MM.1S (cell line): ENCODE measurements around the gene RPS6KB1.

Source experiments
- DNase-seq: peaks from one replicate; pipeline ENCODE4 v3.0.0-alpha.2; 2015
- H2AFZ ChIP-seq: fragments of 300-600 bp; sonication (generic); 2 replicates; pipeline ENCODE4 v1.6.0; 2016; ENCODE audit warnings: antibody characterized with exemption, low read length
- H3F3A ChIP-seq: fragments of 300-600 bp; sonication (generic); 2 replicates; pipeline ENCODE4 v1.6.1; 2016; ENCODE audit warnings: mild to moderate bottlenecking, antibody characterized with exemption, low read length, moderate library complexity, mixed read lengths; ENCODE audit not compliant: insufficient read depth
- H3K27ac ChIP-seq: fragments of 300-600 bp; sonication (generic); 2 replicates; pipeline ENCODE4 v1.5.1; 2016; ENCODE audit warnings: mild to moderate bottlenecking, low read length
- H3K27me3 ChIP-seq: fragments of 300-600 bp; sonication (generic); replicated peaks from 2 replicates; pipeline ENCODE4 v1.6.0; 2016; ENCODE audit warnings: low read length; ENCODE audit not compliant: insufficient read depth
- H3K36me3 ChIP-seq: fragments of 300-600 bp; sonication (generic); replicated peaks from 2 replicates; pipeline ENCODE4 v1.6.1; 2016; ENCODE audit warnings: mild to moderate bottlenecking, low read length, mixed read lengths; ENCODE audit not compliant: insufficient read depth
- H3K4me1 ChIP-seq: fragments of 300-600 bp; sonication (generic); 2 replicates; pipeline ENCODE4 v1.6.1; 2016; ENCODE audit warnings: low read length, mixed read lengths
- H3K4me2 ChIP-seq: fragments of 300-600 bp; sonication (generic); 2 replicates; pipeline ENCODE4 v1.6.0; 2016; ENCODE audit warnings: low read depth, low read length
- H3K4me3 ChIP-seq: fragments of 300-600 bp; sonication (generic); 2 replicates; pipeline ENCODE4 v1.5.1; 2016; ENCODE audit warnings: low read length, mixed read lengths
- H3K79me2 ChIP-seq: fragments of 300-600 bp; sonication (generic); 2 replicates; pipeline ENCODE4 v1.6.1; 2016; ENCODE audit warnings: mixed run types, low read length, mixed read lengths
- H3K9ac ChIP-seq: fragments of 300-600 bp; sonication (generic); 2 replicates; pipeline ENCODE4 v1.6.1; 2016; ENCODE audit warnings: low read length, mixed read lengths
- H3K9me2 ChIP-seq: fragments of 300-600 bp; sonication (generic); replicated peaks from 2 replicates; pipeline ENCODE4 v1.6.1; 2016; ENCODE audit warnings: mild to moderate bottlenecking, low read length, mixed read lengths; ENCODE audit not compliant: insufficient read depth
- H3K9me3 ChIP-seq: fragments of 300-600 bp; sonication (generic); replicated peaks from 2 replicates; pipeline ENCODE4 v1.6.1; 2016; ENCODE audit warnings: mild to moderate bottlenecking, low read length, mixed read lengths; ENCODE audit not compliant: insufficient read depth
- H4K20me1 ChIP-seq: fragments of 300-600 bp; sonication (generic); 2 replicates; pipeline ENCODE4 v1.6.1; 2016; ENCODE audit warnings: mild to moderate bottlenecking, low read length, moderate library complexity, mixed read lengths; ENCODE audit not compliant: insufficient read depth
- EZH2 ChIP-seq: fragments of 300-600 bp; sonication (generic); optimal IDR thresholded peaks from 2 replicates; pipeline ENCODE3; 2017; ENCODE audit warnings: low read depth, mild to moderate bottlenecking, antibody characterized with exemption, low read length, mixed read lengths
- EZH2phosphoT487 ChIP-seq: fragments of 300-600 bp; sonication (generic); IDR thresholded peaks from 2 replicates; pipeline ENCODE4 v1.6.1; 2018; ENCODE audit warnings: antibody characterized with exemption, low read length
- TF ChIP-seq, protein P1 (sequence below): fragments of 300-600 bp; sonication (generic); IDR thresholded peaks from 2 replicates; pipeline ENCODE4 v1.5.1; 2016; ENCODE audit warnings: antibody characterized with exemption, low read length, mixed read lengths

Gene RPS6KB1

DNA sequence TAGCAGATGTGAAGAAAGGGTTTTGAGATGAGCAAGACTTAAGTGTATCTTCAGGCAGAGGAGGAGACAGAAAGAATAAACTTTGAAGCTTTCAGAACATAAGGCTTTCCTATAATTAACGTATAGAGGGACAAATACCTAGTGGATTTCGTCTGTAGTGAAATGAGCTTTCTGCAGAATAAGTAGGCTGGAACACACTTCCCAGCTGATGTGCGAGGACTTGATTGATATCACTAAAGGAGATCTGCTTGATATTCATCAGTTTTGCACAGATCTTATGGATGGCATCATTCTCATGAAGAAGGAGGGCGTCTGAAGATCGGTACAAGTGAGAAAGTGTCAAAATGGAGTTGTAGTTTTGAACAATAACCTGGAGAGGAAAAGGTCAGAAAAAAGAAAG lies 15.0 kb upstream of the RPS6KB1 start:
- H3K9me2 ChIP-seq: no peaks in the 10 kb centered on the region
- no peaks in the 10 kb centered on the region for H3K9me3 ChIP-seq
- no peak for TF ChIP-seq EZH2phosphoT487
- TF ChIP-seq, protein P1, sequence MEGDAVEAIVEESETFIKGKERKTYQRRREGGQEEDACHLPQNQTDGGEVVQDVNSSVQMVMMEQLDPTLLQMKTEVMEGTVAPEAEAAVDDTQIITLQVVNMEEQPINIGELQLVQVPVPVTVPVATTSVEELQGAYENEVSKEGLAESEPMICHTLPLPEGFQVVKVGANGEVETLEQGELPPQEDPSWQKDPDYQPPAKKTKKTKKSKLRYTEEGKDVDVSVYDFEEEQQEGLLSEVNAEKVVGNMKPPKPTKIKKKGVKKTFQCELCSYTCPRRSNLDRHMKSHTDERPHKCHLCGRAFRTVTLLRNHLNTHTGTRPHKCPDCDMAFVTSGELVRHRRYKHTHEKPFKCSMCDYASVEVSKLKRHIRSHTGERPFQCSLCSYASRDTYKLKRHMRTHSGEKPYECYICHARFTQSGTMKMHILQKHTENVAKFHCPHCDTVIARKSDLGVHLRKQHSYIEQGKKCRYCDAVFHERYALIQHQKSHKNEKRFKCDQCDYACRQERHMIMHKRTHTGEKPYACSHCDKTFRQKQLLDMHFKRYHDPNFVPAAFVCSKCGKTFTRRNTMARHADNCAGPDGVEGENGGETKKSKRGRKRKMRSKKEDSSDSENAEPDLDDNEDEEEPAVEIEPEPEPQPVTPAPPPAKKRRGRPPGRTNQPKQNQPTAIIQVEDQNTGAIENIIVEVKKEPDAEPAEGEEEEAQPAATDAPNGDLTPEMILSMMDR: no peak
- no peak for TF ChIP-seq EZH2
- no peak overlapping the region for H3K4me3 ChIP-seq
- no peak overlapping the region for H3K4me2 ChIP-seq
- H3K9ac ChIP-seq: no peak overlapping the region
- H3K79me2 ChIP-seq: no peaks in the 10 kb centered on the region
- no peaks in the 10 kb centered on the region for H4K20me1 ChIP-seq
- no peaks in the 10 kb centered on the region for H3K36me3 ChIP-seq
- H3K4me1 ChIP-seq: no peaks in the 10 kb centered on the region
- H3K27ac ChIP-seq: no peak overlapping the region
- no peaks in the 10 kb centered on the region for H3K27me3 ChIP-seq
- DNase-seq: no peak
- no peak overlapping the region for H2AFZ ChIP-seq
- no peaks in the 10 kb centered on the region for H3F3A ChIP-seq

DNA sequence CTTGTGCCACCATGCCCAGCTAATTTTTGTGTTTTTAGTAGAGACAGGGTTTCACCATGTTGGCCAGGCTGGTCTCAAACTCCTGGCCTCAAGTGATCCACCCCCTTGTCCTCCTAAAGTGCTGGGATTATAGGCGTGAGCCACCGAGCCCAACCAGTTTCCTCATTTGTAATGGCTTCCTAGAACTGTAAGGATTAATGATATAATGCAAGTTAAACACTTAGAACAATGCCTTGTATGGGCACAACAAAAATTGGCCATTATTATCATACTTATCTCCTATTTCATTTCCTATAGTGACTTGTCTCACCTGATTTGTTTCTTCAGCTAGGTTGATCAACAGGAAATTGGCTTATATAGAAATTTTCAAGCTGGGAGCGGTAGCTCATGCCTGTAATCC lies 14.3 kb upstream of the RPS6KB1 start:
- no peak overlapping the region for H3K4me2 ChIP-seq
- no peaks in the 10 kb centered on the region for H3K9me2 ChIP-seq
- TF ChIP-seq, protein P1: no peak
- TF ChIP-seq EZH2phosphoT487 (no peak), EZH2 (no peak)
- H3K27me3 ChIP-seq: no peaks in the 10 kb centered on the region
- no peak overlapping the region for H3K27ac ChIP-seq
- DNase-seq: no peak
- no peak overlapping the region for H2AFZ ChIP-seq
- no peak overlapping the region for H3K9ac ChIP-seq
- H3K4me1 ChIP-seq: no peaks in the 10 kb centered on the region
- H3K79me2 ChIP-seq: no peaks in the 10 kb centered on the region
- H3K36me3 ChIP-seq: no peaks in the 10 kb centered on the region
- H3K4me3 ChIP-seq: no peak overlapping the region
- H3F3A ChIP-seq: no peaks in the 10 kb centered on the region
- no peaks in the 10 kb centered on the region for H3K9me3 ChIP-seq
- H4K20me1 ChIP-seq: no peaks in the 10 kb centered on the region

DNA sequence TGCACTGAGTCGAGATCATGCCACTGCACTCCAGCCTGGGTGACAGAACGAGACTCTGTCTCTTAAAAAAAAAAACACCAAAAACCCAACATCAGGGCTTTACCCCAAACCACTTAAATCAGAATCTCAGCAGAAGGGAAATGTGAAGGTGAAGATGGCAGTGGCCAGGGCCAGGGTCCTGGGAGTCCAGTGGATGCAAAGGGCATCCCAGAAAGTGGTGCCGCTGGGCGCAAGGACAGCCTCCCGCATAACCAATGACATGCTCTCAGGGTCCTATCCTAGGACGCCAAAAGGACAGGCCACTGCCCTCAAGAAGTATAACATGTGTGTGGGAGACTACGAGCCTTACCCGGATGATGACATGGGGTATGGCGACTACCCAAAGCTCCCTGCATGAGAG lies 8.1 kb upstream of the RPS6KB1 start:
- no peaks in the 10 kb centered on the region for H3K36me3 ChIP-seq
- H3K9me2 ChIP-seq: no peaks in the 10 kb centered on the region
- TF ChIP-seq EZH2: no peak

DNA sequence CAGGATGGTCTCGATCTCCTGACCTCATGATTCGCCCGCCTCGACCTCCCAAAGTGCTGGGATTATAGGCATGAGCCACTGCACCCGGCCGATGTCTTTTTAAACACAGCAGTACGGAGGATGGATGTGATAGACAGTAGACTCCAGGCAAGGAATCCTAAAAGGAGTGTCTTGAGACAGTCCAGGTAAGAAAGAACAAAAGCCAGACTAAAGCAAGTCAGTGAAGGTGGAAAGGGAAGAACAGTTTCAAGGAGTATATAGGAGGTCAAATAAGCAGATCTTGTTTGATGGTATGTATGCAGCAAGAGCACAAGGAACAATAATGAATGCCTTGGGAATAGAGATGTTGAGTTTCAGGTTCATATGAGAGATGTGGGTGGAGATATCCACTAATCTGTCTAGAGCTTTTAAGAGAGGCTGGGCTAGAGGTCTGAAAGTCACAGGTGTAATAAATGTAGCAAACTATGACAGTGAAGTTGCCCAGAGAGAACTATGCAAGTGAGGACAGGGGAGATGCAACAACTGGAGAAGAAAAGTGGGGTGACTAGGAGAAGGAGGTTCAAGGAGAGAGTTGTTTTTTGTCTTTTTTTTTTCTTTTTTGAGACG lies 4.7 kb upstream of the RPS6KB1 start:
- Histone ChIP-seq H4K20me1 (no peaks in the 10 kb centered on the region), H2AFZ (no peak overlapping the region), H3K79me2 (peaks cover 24% of the 10 kb centered on the region), H3F3A (0 out of 2 replicates have a peak, but pooled peaks cover 4% of the 10 kb centered on the region), H3K9ac (no peak overlapping the region), H3K27me3 (no peaks in the 10 kb centered on the region), H3K9me2 (no peaks in the 10 kb centered on the region), H3K27ac (no peak overlapping the region), H3K4me1 (no peaks in the 10 kb centered on the region), H3K9me3 (no peaks in the 10 kb centered on the region), H3K4me3 (no peak overlapping the region), H3K4me2 (no peak overlapping the region), H3K36me3 (no peaks in the 10 kb centered on the region)
- DNase-seq: no peak
- TF ChIP-seq EZH2 (no peak), EZH2phosphoT487 (no peak)
- TF ChIP-seq, protein P1: no peak

More for the DNA sequence above, 8.1 kb upstream of the RPS6KB1 start:
- Histone ChIP-seq H3K79me2 (no peaks in the 10 kb centered on the region; the same call in 1 of the 2 replicates), H3K27ac (no peak overlapping the region), H3K27me3 (no peaks in the 10 kb centered on the region), H3K4me1 (no peaks in the 10 kb centered on the region), H3K4me3 (no peak overlapping the region), H3K4me2 (no peak overlapping the region), H3K9ac (no peak overlapping the region), H2AFZ (no peak overlapping the region), H3F3A (no peaks in the 10 kb centered on the region), H4K20me1 (no peaks in the 10 kb centered on the region), H3K9me3 (no peaks in the 10 kb centered on the region)
- no peak for DNase-seq
